ENCODE data around the gene PLAAT3. TPM values are rescaled to one million over a fixed set of nuclear protein-coding genes. Genes with fewer than 3 reads are reported as not detected.
"Not testable (repeated sequence)": the region's sequence is repeated elsewhere in the genome, so short reads cannot be mapped to it uniquely, and the experiment has no call there.

Gene PLAAT3
- total RNA-seq, 2 experiments from 2014 or later, result 6.0 to 6.5 TPM

DNA sequence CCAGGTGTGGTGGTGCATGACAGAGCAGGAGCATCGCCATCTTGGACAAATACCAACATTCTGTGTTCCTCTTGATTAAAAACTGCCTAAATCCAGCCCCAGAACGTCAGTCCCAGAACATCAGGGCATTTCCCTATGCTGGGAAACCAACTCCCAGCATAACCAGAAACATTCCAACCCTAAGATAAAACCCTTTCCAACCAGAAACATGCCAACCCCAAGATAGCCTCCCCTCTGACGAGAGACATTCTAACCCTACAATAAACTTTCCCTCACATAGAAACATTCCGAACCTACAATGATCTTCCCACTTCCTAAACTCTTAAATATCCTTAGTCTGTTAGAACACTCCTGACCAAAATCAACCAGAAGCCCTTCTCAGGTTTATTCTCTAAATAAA lies 66.1 kb downstream of the PLAAT3 start:
- no peak overlapping the region for H3K4me3 Mint-ChIP-seq
- H3K27ac Mint-ChIP-seq, result no peak overlapping the region
- peaks cover 39% of the 10 kb centered on the region for H3K4me1 Mint-ChIP-seq
- H3K27me3 Mint-ChIP-seq, result no peaks in the 10 kb centered on the region
- no peak for DNase-seq
- peaks cover 8% of the 10 kb centered on the region for H3K9me3 Mint-ChIP-seq
- peaks cover 30% of the 10 kb centered on the region for H3K36me3 Mint-ChIP-seq

DNA sequence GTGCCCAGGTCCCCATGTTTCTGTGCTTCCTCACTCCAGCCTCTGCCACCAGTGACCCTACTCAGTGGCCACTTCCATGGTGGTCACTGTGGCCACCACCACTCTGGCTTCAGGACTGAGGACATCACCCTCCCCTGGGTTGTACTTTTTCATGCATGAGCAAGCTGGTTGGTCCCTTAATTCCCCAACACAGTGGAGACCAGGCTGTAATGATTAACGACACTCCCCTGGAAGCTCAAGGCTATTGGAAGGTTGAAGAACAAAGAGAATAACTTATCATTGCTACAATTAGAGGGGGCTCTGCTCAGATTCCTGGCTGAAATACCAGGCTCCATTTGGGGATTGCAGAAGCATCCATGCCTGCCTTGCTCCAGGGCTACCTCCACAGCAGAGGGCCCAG lies 67.2 kb downstream of the PLAAT3 start:
- Mint-ChIP-seq H3K27ac (peak overlapping the region; percentile 19), H3K9me3 (peaks cover 6% of the 10 kb centered on the region), H3K4me3 (no peak overlapping the region), H3K4me1 (peaks cover 35% of the 10 kb centered on the region), H3K27me3 (no peaks in the 10 kb centered on the region), H3K36me3 (peaks cover 25% of the 10 kb centered on the region)
- no peak for DNase-seq

- H3K27me3 Mint-ChIP-seq, result no peaks in the 10 kb centered on the region
- H3K4me1 Mint-ChIP-seq, result peaks cover 34% of the 10 kb centered on the region
- peaks cover 13% of the 10 kb centered on the region for H3K36me3 Mint-ChIP-seq
- no peak for DNase-seq
- H3K27ac Mint-ChIP-seq, result no peak overlapping the region
- no peak overlapping the region for H3K4me3 Mint-ChIP-seq
- H3K9me3 Mint-ChIP-seq, result no peaks in the 10 kb centered on the region
Measured at GRCh38 chr11:63543711-63544110, 70.5 kb downstream of the PLAAT3 start.

DNA sequence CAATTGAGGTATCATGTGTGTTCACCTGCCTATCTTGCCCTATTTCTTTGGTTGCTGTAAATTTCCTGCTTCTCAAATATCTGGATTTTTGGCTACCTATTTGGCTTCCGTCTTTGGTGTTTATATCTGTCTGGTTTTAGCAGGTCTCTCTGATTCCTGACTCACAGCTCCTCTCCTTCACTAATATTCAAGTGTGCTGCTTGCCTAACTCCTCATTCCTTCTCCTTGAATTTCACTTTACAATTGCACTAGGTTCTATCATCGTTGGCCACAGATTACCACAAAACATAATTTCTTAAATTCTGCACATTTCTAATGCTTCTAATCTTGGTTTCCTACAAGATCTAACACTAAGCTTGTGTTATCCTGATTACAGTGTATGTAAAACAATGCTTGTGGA lies 71.7 kb downstream of the PLAAT3 start:
- not testable (repeated sequence) for DNase-seq, H3K27ac Mint-ChIP-seq, H3K9me3 Mint-ChIP-seq, H3K4me3 Mint-ChIP-seq, H3K27me3 Mint-ChIP-seq
- Mint-ChIP-seq H3K4me1 (peaks cover 45% of the 10 kb centered on the region), H3K36me3 (peaks cover 11% of the 10 kb centered on the region)

DNA sequence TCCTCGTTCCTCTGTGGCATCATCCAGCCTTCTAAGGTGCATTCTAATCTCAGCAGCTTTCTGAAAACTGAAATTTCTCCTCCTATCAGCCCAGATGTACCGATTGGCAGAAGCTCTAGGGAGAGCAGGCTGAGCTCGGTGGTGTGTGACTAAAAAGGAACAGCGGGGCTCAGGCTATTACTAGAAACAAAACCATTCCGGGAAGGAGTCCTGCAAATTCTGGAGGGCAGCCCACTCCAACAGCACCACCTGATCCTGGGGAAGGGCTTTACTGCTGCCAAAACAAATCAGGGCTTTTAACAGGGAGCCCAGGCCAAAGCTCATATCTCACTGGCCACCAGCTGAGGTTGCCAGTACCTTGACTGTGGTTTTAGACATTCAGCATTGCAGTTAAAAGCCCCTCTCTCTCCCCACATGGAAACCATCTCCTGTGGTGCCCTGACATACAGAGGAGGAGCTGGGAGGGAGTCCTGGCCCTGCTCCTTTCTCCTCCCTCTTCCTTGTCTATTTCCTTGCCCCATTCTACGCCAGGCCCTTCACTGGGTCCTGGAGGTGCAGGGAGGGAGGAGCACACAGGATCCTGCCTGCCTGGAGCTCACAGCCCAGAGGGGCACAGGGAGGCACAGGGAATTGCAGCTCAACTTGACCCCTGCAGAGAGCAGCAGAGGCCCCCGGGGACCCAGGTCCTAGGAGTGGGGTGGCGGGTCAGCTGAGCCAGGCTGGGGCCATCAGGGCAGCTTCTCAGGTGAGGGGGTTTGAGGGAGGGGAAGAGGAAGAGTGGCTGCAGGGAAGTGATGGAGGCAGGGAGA lies 76.7 kb downstream of the PLAAT3 start:
- Mint-ChIP-seq H3K4me1 (peaks cover 75% of the 10 kb centered on the region), H3K27me3 (no peaks in the 10 kb centered on the region), H3K9me3 (no peaks in the 10 kb centered on the region), H3K27ac (peak overlapping the region; percentile 89), H3K36me3 (no peaks in the 10 kb centered on the region), H3K4me3 (peak overlapping the region; percentile 84)
- DNase-seq, result no peak

- peak within 1 kb of the TSS; percentile 84 for H3K4me3 Mint-ChIP-seq
- H3K27me3 Mint-ChIP-seq, result no peaks in the 10 kb centered on the region
- H3K9me3 Mint-ChIP-seq, result no peaks in the 10 kb centered on the region
- H3K27ac Mint-ChIP-seq, result peak within 1 kb of the TSS; percentile 89
- H3K4me1 Mint-ChIP-seq, result peaks cover 76% of the 10 kb centered on the region
- no peaks in the 10 kb centered on the region for H3K36me3 Mint-ChIP-seq
- DNase-seq, result peak; percentile 18
Measured at GRCh38 chr11:63536669-63537292, 77.5 kb downstream of the PLAAT3 start, which contains the start of gene PLAAT4. Gene PLAAT4, plus strand, starts transcription at chr11:63536808. Its CDS starts 61 bp downstream, at chr11:63536869.

DNA sequence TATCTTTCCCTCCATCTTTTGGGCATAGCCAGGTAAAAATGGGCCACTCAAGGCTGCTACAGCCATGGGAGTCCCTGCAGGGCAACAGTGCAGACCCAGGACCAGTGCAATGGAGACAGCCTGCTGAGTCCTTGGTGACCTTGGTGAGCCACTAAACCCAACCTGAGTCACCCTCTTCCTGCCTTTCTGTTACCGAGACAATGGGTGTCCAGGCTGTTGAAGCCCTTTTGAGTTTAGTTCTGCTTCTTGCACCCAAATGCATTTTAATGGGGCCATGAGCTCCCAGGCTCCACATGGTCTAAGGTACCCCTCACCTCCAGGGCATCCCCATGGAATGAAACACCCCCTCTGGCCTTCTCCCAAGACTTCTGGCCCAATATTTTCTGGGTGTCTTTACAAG lies 78.5 kb downstream of the PLAAT3 start:
- peak overlapping the region; percentile 84 for H3K4me3 Mint-ChIP-seq
- H3K9me3 Mint-ChIP-seq, result peaks cover 1% of the 10 kb centered on the region
- no peaks in the 10 kb centered on the region for H3K27me3 Mint-ChIP-seq
- peak; percentile 33 for DNase-seq
- H3K27ac Mint-ChIP-seq, result peak overlapping the region; percentile 89
- no peaks in the 10 kb centered on the region for H3K36me3 Mint-ChIP-seq
- peaks cover 77% of the 10 kb centered on the region for H3K4me1 Mint-ChIP-seq

DNA sequence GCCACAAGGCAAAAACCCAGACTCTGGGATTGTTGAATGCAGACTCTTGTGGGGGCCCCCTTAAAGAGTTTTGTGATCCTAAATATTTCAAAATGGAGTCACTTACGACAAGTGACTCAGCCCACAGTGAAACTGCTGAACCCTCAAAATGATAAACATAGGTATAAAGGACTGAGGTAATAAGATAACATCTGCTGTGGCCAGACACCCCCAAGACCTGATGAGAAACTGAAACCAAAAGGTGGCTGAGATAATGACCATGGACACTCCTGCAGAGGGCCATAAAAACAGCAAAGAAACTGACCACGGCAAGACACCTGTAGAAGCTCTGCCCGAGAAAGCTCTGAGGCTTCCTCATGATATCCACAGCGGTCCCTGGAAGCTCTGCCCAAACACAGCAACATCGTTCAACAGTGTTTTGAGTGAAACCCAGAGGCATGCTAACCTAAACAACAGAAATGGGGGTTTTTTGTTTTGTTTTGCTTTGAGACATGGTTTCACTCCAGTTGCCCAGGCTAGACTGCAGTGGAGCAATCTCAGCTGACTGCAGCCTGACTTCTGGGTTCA lies 79.3 kb downstream of the PLAAT3 start:
- Mint-ChIP-seq H3K27ac (peak overlapping the region; percentile 60), H3K27me3 (no peaks in the 10 kb centered on the region), H3K4me3 (peak overlapping the region; percentile 22), H3K36me3 (peaks cover 1% of the 10 kb centered on the region), H3K9me3 (peaks cover 1% of the 10 kb centered on the region), H3K4me1 (peaks cover 76% of the 10 kb centered on the region)
- DNase-seq, result peak; percentile 17

DNA sequence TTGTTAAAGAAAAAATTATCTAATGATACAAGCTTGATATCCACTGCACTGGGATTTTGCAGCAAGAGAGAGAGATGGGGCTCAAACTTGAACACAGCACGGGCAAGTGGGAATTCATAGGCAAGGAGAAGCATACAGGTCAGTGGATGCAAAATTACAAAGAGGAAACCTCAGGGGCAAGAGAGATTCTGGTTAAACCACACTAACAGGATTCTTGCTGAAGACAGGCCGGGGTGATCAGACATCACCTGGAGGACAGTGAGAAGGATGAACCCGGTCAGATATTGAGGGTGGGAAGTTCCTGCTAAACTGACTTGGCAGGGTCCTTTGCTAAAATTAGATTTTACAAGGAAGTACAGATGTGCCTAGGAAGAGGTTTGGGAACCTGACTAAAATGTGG lies 80.2 kb downstream of the PLAAT3 start:
- no peak for DNase-seq
- Mint-ChIP-seq H3K4me3 (no peak overlapping the region), H3K27me3 (no peaks in the 10 kb centered on the region), H3K36me3 (peaks cover 1% of the 10 kb centered on the region), H3K27ac (no peak overlapping the region), H3K4me1 (peaks cover 80% of the 10 kb centered on the region), H3K9me3 (peaks cover 1% of the 10 kb centered on the region)

DNA sequence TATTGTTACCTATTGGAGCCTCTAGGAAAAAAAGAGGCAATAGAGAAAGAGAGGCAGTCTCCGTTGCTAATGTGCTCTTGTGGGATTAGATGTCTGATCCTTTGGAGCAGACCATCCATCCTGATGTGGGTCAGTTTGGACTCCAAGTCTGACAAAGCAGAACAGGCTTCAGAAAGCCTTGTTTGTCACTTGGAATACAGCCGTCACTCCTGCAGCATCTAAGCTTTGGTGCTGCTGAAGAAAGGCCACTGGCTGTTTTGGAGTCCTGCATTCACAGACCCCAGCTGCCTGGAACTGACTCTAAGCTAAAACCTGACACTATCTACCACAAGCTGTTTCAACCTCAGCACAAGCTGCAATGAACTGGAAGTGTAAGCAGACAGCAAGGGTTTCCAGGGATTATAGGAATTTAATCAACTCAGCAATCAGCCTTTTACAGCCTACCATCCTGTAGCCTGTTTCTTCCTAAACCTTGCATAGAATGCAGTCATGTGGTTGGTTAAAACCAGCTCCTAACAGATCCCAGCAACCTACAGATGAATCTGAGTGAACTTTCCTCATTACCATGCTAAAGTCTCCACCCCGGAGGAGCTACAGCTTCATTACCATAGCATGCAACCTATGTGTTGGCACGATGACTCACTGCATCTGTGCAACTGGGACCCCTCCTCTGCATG lies 81.3 kb downstream of the PLAAT3 start:
- no peak overlapping the region for H3K27ac Mint-ChIP-seq
- no peaks in the 10 kb centered on the region for H3K27me3 Mint-ChIP-seq
- peaks cover 1% of the 10 kb centered on the region for H3K9me3 Mint-ChIP-seq
- no peak overlapping the region for H3K4me3 Mint-ChIP-seq
- DNase-seq, result no peak
- H3K36me3 Mint-ChIP-seq, result peaks cover 1% of the 10 kb centered on the region
- H3K4me1 Mint-ChIP-seq, result peaks cover 72% of the 10 kb centered on the region

DNA sequence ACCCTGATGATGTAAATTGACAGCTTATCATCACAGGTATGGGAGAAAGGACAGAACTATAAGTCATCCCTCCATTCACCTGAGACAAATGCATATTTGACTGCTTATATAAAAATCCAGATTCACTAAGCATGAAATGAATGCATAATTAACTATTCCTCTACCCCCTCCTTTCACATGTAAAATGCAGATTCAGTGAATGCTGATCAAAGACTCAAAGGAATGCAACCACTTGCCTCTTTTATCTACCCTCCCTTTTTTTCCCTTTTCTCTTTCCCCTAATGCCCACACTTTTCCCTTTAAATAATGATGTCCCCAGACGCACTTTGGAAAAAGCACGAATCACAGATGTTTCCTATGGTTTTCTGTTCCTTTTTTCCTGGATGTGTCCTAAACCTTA lies 82.1 kb downstream of the PLAAT3 start:
- Mint-ChIP-seq H3K27me3 (no peaks in the 10 kb centered on the region), H3K9me3 (peaks cover 1% of the 10 kb centered on the region), H3K27ac (peak overlapping the region; percentile 14)

GRCh38 chr11:63531074-63531792 lies 83.0 kb downstream of the PLAAT3 start:
- H3K4me1 Mint-ChIP-seq, result peaks cover 57% of the 10 kb centered on the region
- peak; percentile 37 for DNase-seq
- not testable (repeated sequence) for H3K27me3 Mint-ChIP-seq, H3K9me3 Mint-ChIP-seq, H3K36me3 Mint-ChIP-seq
- H3K27ac Mint-ChIP-seq, result peak overlapping the region; percentile 67
- H3K4me3 Mint-ChIP-seq, result peak overlapping the region; percentile 45

More for the DNA sequence above, 82.1 kb downstream of the PLAAT3 start:
- Mint-ChIP-seq H3K36me3 (peaks cover 1% of the 10 kb centered on the region), H3K4me3 (no peak overlapping the region), H3K4me1 (peaks cover 65% of the 10 kb centered on the region)
- DNase-seq, result no peak

DNA sequence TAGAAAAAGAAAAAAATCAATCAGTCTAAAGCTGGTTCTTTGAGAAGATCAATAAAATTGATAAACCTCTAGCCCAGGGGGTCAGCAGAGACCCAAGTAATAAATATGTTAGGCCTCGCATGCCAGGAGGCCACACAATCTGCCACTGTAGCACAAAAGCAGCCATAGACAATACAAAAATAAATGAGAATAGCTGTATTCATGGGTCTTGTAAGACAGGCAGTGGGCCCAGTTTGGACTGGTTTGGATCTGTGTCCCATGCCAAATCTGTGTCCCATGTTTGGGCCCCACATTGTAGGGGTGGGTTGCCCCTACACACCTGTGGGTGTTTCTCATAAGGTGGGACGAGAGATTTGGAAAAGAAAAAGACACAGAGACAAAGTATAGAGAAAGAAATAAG lies 84.2 kb downstream of the PLAAT3 start:
- peak overlapping the region; percentile 69 for H3K27ac Mint-ChIP-seq

GRCh38 chr11:63529373-63529772 lies 84.9 kb downstream of the PLAAT3 start:
- H3K27ac Mint-ChIP-seq, result peak overlapping the region; percentile 59
- peaks cover 41% of the 10 kb centered on the region for H3K4me1 Mint-ChIP-seq
- not testable (repeated sequence) for DNase-seq, H3K4me3 Mint-ChIP-seq, H3K9me3 Mint-ChIP-seq, H3K36me3 Mint-ChIP-seq, H3K27me3 Mint-ChIP-seq

More for the DNA sequence above, 84.2 kb downstream of the PLAAT3 start:
- Mint-ChIP-seq H3K36me3 (peaks cover 1% of the 10 kb centered on the region), H3K27me3 (no peaks in the 10 kb centered on the region), H3K4me3 (no peak overlapping the region), H3K9me3 (peaks cover 1% of the 10 kb centered on the region), H3K4me1 (peaks cover 45% of the 10 kb centered on the region)
- no peak for DNase-seq

Data from activated naive CD8-positive, alpha-beta T cell treated with anti-CD3 and anti-CD28 coated beads for 36 hours (primary cell).